ENCODE measurements around the gene SLC4A11.

- TF ChIP-seq CTCF (IDR thresholded peaks at IDR 0.05; ENCODE audit: low read depth, low read length) (no peak), EZH2phosphoT487 (IDR thresholded peaks at IDR 0.05; ENCODE audit: low read depth) (no peak)
Observed at GRCh38 chr20:3245711-3246110, 6.7 kb upstream of the SLC4A11 start.
